Upper lobe of left lung (tissue), 4 donors: ENCODE measurements around the gene ACOXL.

Experiments
- EP300 ChIP-seq, 4 donors: sonication (generic); formaldehyde crosslinking; IDR thresholded peaks; one replicate each; pipeline ENCODE4 v1.5.1; 2017; ENCODE audit warnings: antibody characterized with exemption in 4 of 4, control low read depth in 2 of 4
- POLR2A ChIP-seq, 4 donors: fragments of 450-650 bp; IDR thresholded peaks; one replicate each; pipeline ENCODE4 v1.5.1; 2016 to 2017; ENCODE audit warnings: antibody characterized with exemption in 4 of 4, mild to moderate bottlenecking in 2 of 4
- POLR2AphosphoS5 ChIP-seq, 2 donors: sonication (generic); formaldehyde crosslinking; IDR thresholded peaks; one replicate each; pipeline ENCODE4 v1.5.1; 2017; ENCODE audit warnings: antibody characterized with exemption in 2 of 2
- TF ChIP-seq, protein P1 (sequence below), 6 experiments: fragments of 450-650 bp in 4 of 6; fragments of 200-600 bp in 2 of 6; sonication (generic) in 2 of 6; IDR thresholded peaks; one replicate each; pipeline ENCODE4 v1.5.1; 2016 to 2019; ENCODE audit warnings: antibody characterized with exemption in 6 of 6

DNA sequence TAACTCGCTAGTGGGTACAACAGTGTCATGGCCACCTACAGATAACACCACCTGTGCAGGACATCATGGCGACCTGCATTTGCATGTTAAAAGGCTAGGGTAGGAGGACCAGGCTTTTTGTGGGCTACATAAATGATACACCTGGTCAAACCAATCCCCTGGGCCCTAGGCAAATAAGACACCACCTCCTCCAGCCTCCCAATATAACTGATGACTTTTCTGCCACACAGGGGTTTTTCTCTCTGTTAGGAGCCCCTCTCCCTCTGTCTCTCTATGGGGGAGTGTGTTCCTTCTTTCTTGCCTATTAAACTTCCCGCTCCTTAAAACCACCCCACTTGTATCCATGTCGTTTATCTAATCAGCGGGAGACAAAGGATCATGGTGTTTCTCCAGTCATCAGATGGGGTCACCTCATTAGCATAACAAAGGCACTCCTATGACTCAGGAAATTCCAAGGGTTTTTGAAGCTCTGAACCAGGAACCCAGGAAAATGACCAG, 43.7 kb upstream of the ACOXL start:
- TF ChIP-seq POLR2AphosphoS5 (IDR thresholded peaks at IDR 0.05) (no peak), POLR2A (IDR thresholded peaks at IDR 0.05) (no peak), EP300 (IDR thresholded peaks at IDR 0.05) (no peak)
- TF ChIP-seq, protein P1, sequence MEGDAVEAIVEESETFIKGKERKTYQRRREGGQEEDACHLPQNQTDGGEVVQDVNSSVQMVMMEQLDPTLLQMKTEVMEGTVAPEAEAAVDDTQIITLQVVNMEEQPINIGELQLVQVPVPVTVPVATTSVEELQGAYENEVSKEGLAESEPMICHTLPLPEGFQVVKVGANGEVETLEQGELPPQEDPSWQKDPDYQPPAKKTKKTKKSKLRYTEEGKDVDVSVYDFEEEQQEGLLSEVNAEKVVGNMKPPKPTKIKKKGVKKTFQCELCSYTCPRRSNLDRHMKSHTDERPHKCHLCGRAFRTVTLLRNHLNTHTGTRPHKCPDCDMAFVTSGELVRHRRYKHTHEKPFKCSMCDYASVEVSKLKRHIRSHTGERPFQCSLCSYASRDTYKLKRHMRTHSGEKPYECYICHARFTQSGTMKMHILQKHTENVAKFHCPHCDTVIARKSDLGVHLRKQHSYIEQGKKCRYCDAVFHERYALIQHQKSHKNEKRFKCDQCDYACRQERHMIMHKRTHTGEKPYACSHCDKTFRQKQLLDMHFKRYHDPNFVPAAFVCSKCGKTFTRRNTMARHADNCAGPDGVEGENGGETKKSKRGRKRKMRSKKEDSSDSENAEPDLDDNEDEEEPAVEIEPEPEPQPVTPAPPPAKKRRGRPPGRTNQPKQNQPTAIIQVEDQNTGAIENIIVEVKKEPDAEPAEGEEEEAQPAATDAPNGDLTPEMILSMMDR (IDR thresholded peaks at IDR 0.05) = no peak
